Mononuclear cell (primary cell): Measurements from ENCODE around the gene APBA2. TPM values are rescaled to one million over a fixed set of nuclear protein-coding genes. Genes with fewer than 3 reads are reported as not detected.

Source experiments
- H3K27me3 ChIP-seq: 2 replicates; pipeline ENCODE4 v1.6.0; 2011; ENCODE audit warnings: low read length, control low read depth; ENCODE audit not compliant: insufficient read depth
- H3K4me1 ChIP-seq: 2 replicates; pipeline ENCODE4 v1.5.1; 2011; ENCODE audit warnings: mild to moderate bottlenecking, low read length, control low read depth; ENCODE audit not compliant: insufficient read depth
- H3K4me3 ChIP-seq: 2 replicates; pipeline ENCODE4 v1.5.1; 2011; ENCODE audit warnings: mild to moderate bottlenecking, low read length, moderate library complexity
- H3K9me3 ChIP-seq: 2 replicates; pipeline ENCODE4 v1.5.1; 2011; ENCODE audit warnings: low read depth, mild to moderate bottlenecking, control low read depth, low read length
- total RNA-seq: library from RNA; depleted of rRNA; stranded (reverse); fragments of >200 nt; gene quantifications from one replicate; pipeline ENCODE4 v1.2.3, GENCODE V29; 2012

The APBA2 gene
- total RNA-seq, 1 donor = 78.6 TPM

DNA sequence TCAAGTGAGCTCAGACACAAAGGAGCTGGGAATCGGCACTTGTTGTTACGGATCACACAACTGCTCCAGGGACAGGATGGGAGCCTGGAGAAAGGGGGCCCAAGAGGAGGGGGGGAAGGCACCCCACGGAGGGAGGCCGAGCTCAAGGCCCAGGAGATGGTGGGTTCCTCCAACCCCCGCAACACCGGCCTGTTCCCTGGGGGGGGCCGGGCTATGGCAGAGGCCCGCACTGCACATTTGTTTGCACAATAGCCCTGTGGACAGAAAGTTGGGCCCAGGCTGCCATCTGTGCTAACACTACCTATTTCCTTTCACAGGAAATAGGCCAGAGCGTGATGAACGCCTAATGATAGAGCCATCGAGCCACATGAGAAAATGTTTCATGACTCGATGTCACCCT, 236.7 kb downstream of the APBA2 start:
- no peaks in the 10 kb centered on the region for H3K9me3 ChIP-seq
- no peaks in the 10 kb centered on the region for H3K27me3 ChIP-seq
- no peaks in the 10 kb centered on the region for H3K4me1 ChIP-seq
- H3K4me3 ChIP-seq = no peak overlapping the region

GRCh38 chr15:29123171-29123570, 237.4 kb downstream of the APBA2 start:
- Histone ChIP-seq H3K9me3 (no peaks in the 10 kb centered on the region), H3K27me3 (no peaks in the 10 kb centered on the region), H3K4me1 (no peaks in the 10 kb centered on the region), H3K4me3 (no peak overlapping the region)

- H3K9me3 ChIP-seq = no peaks in the 10 kb centered on the region
- H3K27me3 ChIP-seq = no peaks in the 10 kb centered on the region
- no peaks in the 10 kb centered on the region for H3K4me1 ChIP-seq
- no peak overlapping the region for H3K4me3 ChIP-seq
These were observed 238.2 kb downstream of the APBA2 start for GRCh38 chr15:29123991-29124390.

DNA sequence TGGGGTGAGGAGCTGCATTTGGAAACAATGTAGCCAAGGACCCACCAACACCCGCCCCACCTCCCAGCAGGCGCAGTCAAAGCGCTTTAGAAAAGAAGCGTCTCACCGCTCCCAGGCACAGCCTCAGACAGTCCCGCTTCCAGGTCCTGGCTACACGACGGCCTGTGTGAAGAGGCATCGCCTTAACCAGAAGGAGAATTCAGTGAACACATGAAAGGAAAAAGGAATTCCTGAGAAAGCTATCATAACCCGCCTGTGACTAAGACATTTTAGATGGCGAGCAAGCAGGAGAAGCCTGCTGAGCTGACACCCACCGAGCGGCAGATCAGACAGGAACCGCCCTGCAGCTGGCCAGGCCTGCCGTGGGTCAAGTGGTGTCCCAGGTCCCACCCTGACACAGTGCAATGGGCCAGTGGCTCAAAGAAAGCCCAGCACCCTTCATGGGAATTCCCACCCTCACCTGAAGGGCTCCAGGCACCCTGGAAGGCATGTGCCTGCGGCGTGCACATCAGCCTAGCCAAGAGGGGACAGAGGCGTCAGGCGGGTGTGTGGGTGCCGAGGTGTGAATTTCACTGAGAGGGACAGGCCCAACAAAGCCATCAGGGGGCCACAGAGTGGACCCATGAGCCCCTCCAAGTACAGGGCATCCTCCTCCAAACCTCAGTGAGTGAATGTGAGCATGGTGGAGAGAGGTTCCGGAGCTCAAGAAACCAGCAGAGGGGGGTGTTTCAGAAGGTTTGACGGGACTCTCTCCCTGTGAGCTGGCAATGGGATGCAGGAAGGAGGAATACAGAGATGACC, 239.0 kb downstream of the APBA2 start:
- Histone ChIP-seq H3K4me1 (no peaks in the 10 kb centered on the region), H3K9me3 (no peaks in the 10 kb centered on the region), H3K27me3 (no peaks in the 10 kb centered on the region), H3K4me3 (no peak overlapping the region)

GRCh38 chr15:29125382-29126207, 239.8 kb downstream of the APBA2 start:
- H3K9me3 ChIP-seq = no peaks in the 10 kb centered on the region
- no peak overlapping the region for H3K4me3 ChIP-seq
- H3K4me1 ChIP-seq = no peaks in the 10 kb centered on the region
- H3K27me3 ChIP-seq = no peaks in the 10 kb centered on the region

GRCh38 chr15:29126208-29126536, 240.4 kb downstream of the APBA2 start:
- Histone ChIP-seq H3K27me3 (no peaks in the 10 kb centered on the region), H3K4me1 (no peaks in the 10 kb centered on the region), H3K4me3 (no peak overlapping the region), H3K9me3 (no peaks in the 10 kb centered on the region)

- Histone ChIP-seq H3K27me3 (no peaks in the 10 kb centered on the region), H3K4me1 (no peaks in the 10 kb centered on the region), H3K4me3 (no peak overlapping the region), H3K9me3 (no peaks in the 10 kb centered on the region)
These were observed 241.2 kb downstream of the APBA2 start for GRCh38 chr15:29126821-29127461.

GRCh38 chr15:29127506-29128430, 242.0 kb downstream of the APBA2 start:
- Histone ChIP-seq H3K27me3 (no peaks in the 10 kb centered on the region), H3K4me3 (no peak overlapping the region), H3K9me3 (no peaks in the 10 kb centered on the region), H3K4me1 (no peaks in the 10 kb centered on the region)

- Histone ChIP-seq H3K4me3 (no peak overlapping the region), H3K27me3 (no peaks in the 10 kb centered on the region)
These were observed 242.9 kb downstream of the APBA2 start for GRCh38 chr15:29128671-29129070.

GRCh38 chr15:29129221-29129620, 243.4 kb downstream of the APBA2 start:
- H3K9me3 ChIP-seq = no peaks in the 10 kb centered on the region
- no peaks in the 10 kb centered on the region for H3K27me3 ChIP-seq
- no peaks in the 10 kb centered on the region for H3K4me1 ChIP-seq
- H3K4me3 ChIP-seq = no peak overlapping the region

More at GRCh38 chr15:29128671-29129070, 242.9 kb downstream of the APBA2 start:
- Histone ChIP-seq H3K4me1 (no peaks in the 10 kb centered on the region), H3K9me3 (no peaks in the 10 kb centered on the region)

- H3K4me3 ChIP-seq = no peak overlapping the region
- H3K4me1 ChIP-seq = no peaks in the 10 kb centered on the region
- H3K27me3 ChIP-seq = no peaks in the 10 kb centered on the region
- H3K9me3 ChIP-seq = no peaks in the 10 kb centered on the region
These were observed 244.2 kb downstream of the APBA2 start for GRCh38 chr15:29129926-29130325.

- Histone ChIP-seq H3K9me3 (no peaks in the 10 kb centered on the region), H3K27me3 (no peaks in the 10 kb centered on the region), H3K4me3 (no peak overlapping the region), H3K4me1 (no peaks in the 10 kb centered on the region)
These were observed 244.7 kb downstream of the APBA2 start for GRCh38 chr15:29130476-29130875.

- Histone ChIP-seq H3K4me3 (no peak overlapping the region), H3K4me1 (no peaks in the 10 kb centered on the region), H3K9me3 (no peaks in the 10 kb centered on the region), H3K27me3 (no peaks in the 10 kb centered on the region)
These were observed 245.4 kb downstream of the APBA2 start for GRCh38 chr15:29130951-29131839.
